Mononuclear cell (primary cell): Measurements from ENCODE around the gene MN1. TPM values are rescaled to one million over a fixed set of nuclear protein-coding genes. Genes with fewer than 3 reads are reported as not detected.

Experiments used
- H3K27me3 ChIP-seq: 2 replicates; pipeline ENCODE4 v1.6.0; 2011; ENCODE audit warnings: low read length, control low read depth; ENCODE audit not compliant: insufficient read depth
- H3K4me1 ChIP-seq: 2 replicates; pipeline ENCODE4 v1.5.1; 2011; ENCODE audit warnings: mild to moderate bottlenecking, low read length, control low read depth; ENCODE audit not compliant: insufficient read depth
- H3K4me3 ChIP-seq: 2 replicates; pipeline ENCODE4 v1.5.1; 2011; ENCODE audit warnings: mild to moderate bottlenecking, low read length, moderate library complexity
- H3K9me3 ChIP-seq: 2 replicates; pipeline ENCODE4 v1.5.1; 2011; ENCODE audit warnings: low read depth, mild to moderate bottlenecking, control low read depth, low read length
- total RNA-seq: library from RNA; depleted of rRNA; stranded (reverse); fragments of >200 nt; gene quantifications from one replicate; pipeline ENCODE4 v1.2.3, GENCODE V29; 2012

Gene MN1
- total RNA-seq, 1 donor = 4.5 TPM

DNA sequence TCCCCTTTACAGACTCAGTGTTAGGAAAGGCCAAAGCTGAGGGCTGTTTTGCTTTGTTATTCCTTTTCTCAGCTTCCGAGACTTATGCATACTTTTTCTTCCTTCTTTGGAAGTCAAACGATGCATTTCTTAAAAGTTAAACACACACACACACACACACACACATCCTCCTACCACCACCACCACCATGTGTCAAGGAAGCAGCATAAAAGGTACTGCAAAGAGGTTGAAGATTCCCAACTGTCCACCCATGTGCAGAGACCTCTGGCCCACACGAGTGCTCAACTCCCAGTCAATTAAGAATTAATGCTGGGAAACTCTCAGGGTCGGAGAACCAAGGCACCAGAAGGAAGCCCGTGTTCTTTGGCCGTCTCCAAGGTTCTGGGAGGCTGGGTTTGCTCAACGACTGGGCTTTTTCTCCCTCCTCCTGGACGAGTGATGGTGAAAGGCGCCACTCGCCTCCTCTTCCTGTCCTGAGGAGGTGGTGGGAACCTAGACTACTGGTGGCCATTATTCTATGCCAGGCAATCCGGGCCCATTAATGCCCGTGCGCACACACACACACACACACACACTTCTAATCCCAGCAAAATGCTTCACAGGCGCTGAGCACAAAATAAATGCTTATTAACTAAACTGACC is 15.1 kb downstream of the MN1 start:
- Histone ChIP-seq H3K4me3 (no peak overlapping the region), H3K4me1 (no peaks in the 10 kb centered on the region), H3K9me3 (no peaks in the 10 kb centered on the region), H3K27me3 (peaks cover 3% of the 10 kb centered on the region)

DNA sequence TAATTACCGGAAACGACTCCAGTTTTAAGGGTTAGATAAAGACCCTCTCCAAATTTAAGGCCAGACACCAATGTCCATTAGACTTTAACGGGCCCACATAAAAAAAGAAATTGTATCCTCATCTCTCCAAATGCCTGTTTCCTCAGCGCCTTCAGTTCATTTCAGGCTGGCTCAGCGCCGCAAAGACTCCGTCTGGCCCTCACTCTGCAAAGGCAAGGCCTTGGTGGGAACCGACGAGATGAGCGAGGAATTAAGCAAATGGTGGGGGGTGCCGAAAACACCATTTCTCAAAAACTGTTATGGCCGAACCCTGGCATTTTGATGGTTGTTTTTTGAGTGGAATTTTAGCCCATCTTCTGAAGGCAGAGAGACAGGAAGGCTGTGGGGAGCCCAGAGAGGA is 15.7 kb downstream of the MN1 start:
- Histone ChIP-seq H3K4me3 (no peak overlapping the region), H3K9me3 (no peaks in the 10 kb centered on the region), H3K27me3 (peaks cover 3% of the 10 kb centered on the region), H3K4me1 (no peaks in the 10 kb centered on the region)

DNA sequence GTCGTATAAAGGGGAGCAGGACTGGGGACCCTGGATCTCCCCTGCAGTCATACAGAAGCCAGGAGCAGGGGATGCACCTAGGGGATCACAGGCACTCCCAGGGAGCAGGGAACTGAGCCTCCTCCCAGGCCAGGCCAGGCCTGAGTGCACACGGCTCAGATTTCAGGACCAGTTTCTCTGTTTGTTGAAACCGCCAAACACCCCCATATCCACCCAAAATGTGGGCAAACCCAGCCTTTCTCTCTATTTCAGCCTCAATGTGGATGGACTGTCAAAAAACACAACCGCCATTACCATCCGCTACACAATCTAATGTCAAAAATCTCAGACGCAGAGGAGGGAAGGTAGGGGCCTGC is 17.5 kb downstream of the MN1 start:
- H3K4me1 ChIP-seq = no peaks in the 10 kb centered on the region
- no peaks in the 10 kb centered on the region for H3K9me3 ChIP-seq
- peaks cover 3% of the 10 kb centered on the region for H3K27me3 ChIP-seq
- no peak overlapping the region for H3K4me3 ChIP-seq

DNA sequence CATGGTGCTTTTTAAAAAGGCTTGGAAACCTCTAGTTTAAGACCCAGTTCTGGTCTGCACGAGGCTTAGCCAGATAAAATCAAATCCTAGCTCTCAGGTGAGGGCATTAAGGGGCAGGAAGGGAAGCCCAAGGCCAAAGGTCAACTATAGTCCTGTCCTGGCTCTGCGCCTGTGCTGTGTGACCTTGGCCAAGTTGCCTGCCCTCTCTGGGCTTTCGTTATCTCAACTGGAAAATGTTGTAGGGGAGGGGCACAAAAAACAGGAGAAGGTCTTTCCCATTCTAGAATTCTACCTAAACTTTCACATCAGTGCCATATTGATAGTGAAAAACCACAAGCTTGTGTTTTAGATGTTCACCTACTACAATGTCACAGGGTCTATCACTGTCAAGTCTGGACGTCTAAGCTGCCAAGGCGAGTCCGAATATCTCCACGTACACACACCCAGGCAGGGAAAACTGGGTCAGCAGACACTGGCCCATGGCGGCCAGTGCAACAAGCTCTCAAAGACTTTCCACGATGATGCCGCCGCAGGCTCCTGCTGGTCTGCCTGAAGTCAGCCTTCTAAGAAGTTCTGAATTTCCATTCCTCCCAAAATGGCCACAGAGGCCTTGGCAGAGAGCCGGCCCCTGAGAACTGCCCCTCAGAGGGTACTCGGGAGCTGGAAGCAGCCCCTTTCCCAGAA is 18.0 kb downstream of the MN1 start:
- Histone ChIP-seq H3K4me1 (no peaks in the 10 kb centered on the region), H3K27me3 (peaks cover 3% of the 10 kb centered on the region), H3K9me3 (no peaks in the 10 kb centered on the region), H3K4me3 (no peak overlapping the region)

DNA sequence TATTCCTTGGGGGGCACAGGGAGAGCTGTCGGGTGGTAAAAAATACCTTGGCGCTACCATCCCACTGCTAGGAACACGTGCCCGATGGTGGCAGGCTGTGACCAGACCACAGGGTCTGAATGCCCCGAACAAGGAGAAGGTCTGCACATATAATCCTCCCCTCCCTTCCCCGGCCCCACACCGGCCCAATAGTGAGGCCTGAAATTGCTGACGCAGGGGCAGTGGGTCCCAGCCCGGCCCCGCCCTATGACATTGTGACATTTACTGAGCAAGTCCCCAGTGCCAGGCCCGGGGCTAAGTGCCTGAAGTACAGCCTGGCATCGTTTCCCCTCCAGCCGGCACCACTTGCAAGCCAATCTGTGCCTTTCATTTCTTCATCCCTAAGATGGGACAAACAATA is 19.5 kb downstream of the MN1 start:
- Histone ChIP-seq H3K4me1 (no peaks in the 10 kb centered on the region), H3K9me3 (no peaks in the 10 kb centered on the region), H3K4me3 (no peak overlapping the region), H3K27me3 (peaks cover 3% of the 10 kb centered on the region)

DNA sequence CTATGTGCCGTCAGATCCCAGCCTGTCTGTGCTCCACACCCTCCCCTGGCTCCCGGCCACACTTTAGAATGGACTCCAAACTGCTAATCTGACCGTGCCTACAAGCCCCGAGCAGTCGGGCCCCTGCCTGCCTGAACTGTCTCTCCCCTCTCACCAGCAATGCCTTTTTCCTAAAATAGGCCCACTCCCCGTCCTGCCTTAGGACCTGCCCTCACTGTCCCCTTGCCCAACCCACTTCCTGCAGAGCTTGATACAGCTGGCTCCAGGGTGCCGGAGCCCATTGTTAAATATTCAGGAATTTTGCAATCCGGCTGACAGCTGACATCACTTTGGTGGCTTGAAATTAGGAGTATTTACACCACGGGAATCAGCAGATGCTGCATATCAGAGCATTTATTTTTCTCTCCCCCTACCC is 21.4 kb downstream of the MN1 start:
- Histone ChIP-seq H3K4me1 (no peaks in the 10 kb centered on the region), H3K9me3 (no peaks in the 10 kb centered on the region), H3K27me3 (no peaks in the 10 kb centered on the region), H3K4me3 (no peak overlapping the region)

DNA sequence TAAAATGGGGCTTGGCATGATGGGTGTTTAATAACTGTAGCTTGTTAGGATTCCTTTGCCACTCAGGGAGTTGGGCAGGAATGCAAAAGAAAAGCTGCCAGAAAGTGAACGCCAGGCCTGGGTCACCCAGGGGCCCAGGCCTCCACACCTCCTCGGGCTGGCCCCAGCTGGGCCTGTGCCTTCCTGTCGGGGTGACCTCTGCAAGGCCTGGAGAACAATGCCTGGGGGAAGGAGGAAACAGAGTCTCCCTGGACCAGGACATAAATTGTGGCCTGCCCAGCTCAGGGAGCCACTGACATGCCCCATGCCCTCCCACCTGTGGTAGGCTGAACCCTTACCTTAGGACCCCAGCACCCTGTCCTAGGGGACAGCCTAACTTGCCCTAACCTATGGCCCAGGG is 21.9 kb downstream of the MN1 start:
- Histone ChIP-seq H3K9me3 (no peaks in the 10 kb centered on the region), H3K27me3 (no peaks in the 10 kb centered on the region), H3K4me3 (no peak overlapping the region), H3K4me1 (no peaks in the 10 kb centered on the region)

DNA sequence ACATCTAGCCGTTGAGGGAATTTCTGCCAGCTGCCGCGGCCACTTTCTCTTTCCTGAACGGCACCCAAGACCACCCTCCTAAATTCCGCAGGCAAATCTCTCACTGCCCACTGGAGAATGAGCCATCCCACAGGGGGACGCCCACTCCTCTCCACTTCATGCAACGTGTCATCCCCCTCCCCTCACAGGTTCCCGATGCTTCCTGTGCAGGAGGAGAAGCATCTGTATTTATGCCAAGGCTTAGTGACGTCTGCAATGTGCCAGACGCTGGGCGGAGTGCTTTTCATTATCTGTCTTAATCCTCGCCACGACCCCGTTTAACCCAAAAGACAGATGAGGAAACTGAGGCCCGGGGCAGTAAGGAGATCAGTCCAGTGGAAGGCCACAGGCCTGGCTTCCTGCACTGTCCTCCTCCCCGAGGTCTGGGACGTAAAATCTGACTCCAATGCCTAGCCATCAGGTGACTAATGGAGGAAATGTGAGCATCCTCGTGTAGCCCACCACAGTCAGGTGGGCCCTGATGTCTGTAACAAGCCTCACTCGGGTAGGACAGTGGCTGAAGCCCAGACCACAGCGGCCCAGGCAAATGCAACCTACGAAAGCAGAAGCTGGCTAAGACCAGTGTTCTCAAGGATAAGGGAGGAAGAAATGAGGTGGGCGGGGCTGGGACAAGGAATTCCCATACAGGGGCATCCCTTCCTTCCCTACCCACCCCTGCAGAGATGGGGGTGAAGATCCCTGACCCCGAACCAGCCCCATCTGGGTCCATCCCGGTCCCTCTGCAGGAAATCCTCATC is 23.1 kb downstream of the MN1 start:
- H3K4me1 ChIP-seq = no peaks in the 10 kb centered on the region
- H3K27me3 ChIP-seq = no peaks in the 10 kb centered on the region
- no peak overlapping the region for H3K4me3 ChIP-seq
- no peaks in the 10 kb centered on the region for H3K9me3 ChIP-seq

DNA sequence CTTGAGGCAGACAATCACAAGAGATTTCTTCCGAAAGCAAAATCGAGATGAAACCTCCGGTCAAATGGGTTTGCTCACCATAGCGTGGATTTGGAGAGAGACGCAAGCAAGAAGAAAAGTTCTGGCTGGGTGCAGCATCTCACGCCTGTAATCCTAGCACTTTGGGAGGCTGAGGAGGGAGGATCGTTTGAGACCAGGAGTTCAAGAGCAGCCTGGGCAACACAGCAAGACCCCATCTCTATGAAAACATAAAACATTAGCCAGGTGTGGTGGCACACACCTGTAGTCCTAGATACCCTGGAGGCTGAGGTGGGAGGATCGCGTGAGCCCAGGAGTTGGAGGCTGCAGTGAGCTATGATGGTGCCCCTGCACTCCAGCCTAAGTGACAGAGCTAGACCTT is 24.4 kb downstream of the MN1 start:
- Histone ChIP-seq H3K27me3 (no peaks in the 10 kb centered on the region), H3K9me3 (no peaks in the 10 kb centered on the region), H3K4me1 (no peaks in the 10 kb centered on the region), H3K4me3 (no peak overlapping the region)

DNA sequence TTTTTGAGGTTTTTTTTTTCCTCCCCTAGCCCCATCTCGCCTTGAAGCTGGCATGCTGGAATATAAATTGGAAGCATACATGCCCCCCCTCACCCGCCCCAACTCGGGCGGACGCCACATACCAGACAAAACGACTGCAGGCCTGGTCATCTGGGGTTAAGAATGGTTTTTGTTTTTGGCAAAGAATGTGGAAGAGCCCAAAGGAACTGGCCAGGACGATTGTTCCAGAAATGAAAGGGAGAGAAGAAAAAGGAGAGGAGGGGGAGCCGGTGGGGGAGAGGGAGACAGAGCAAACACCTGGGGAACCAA is 25.0 kb downstream of the MN1 start:
- H3K4me1 ChIP-seq = no peaks in the 10 kb centered on the region
- no peak overlapping the region for H3K4me3 ChIP-seq
- H3K9me3 ChIP-seq = no peaks in the 10 kb centered on the region
- H3K27me3 ChIP-seq = no peaks in the 10 kb centered on the region

DNA sequence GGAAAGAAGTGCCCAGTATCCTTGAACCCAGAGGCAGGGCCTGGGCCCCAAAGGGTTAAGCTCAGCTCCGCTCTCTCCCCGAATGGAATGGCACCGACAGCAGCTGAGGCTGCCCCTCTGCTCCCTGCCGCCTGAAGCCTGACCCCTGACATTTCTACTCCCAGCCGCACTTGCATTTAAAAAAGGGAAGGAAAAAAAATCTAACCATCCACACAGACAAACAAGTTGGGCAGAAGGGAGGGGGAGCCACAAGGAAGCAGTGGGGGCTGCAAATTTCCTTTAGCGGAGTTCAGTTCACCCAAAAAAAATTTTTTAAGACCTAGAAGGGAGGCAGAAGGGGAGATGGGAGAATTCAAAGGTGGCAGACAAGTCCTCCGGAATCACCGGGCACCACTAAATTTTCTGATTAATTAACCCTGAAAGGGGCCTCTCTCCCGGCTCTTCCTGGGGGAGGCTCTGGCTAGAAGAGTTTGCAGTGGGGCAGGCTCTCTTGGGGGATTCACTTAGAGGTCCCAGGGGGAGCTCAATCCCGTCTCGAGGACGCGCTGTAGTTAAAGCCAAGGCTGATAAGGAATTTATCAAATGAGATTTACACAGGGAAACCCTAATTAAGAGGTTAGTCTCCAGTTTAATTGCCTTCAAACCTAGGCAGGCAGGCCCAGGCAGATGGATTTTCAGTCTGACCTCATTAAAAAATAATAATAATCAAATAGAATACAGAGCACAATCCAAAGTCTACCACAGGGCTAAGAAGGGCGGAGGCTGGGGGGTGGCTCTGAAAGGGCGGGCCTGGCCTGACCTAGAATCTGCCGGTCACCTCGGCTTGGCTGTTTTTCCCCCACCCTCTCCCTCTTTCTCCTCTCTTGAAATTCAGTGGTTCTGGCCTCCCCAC is 25.6 kb downstream of the MN1 start:
- Histone ChIP-seq H3K9me3 (no peaks in the 10 kb centered on the region), H3K4me1 (no peaks in the 10 kb centered on the region), H3K27me3 (no peaks in the 10 kb centered on the region), H3K4me3 (no peak overlapping the region)

DNA sequence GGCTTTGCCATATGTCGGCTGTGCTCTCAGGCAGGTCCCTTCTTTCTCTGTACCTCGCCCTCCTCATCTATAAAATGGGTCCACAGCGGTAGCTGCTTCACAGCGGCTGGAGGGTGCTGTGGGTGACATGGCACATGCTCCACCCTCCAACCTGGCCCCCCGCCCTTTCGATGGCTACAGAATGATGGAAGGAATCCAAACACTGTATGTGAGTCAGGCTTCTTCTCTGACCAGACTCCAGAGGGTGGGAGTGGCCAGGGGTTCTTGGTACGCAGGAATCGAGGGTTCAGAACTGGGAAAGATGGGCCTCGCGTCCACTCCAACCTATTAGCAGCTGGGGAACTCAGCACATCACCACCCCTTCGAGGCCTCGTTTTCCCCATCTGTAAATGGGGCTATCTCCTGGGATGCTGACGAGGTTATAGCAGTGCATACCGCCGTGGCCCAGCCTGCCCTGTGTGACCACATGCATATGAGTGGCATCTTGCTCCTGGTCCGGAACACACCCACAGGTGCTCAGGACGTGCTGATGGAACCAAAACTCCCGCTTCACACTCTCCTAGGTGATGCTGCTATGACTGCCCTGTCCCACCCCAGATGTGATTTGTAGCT is 26.4 kb downstream of the MN1 start:
- no peaks in the 10 kb centered on the region for H3K27me3 ChIP-seq
- H3K4me3 ChIP-seq = no peak overlapping the region
- no peaks in the 10 kb centered on the region for H3K4me1 ChIP-seq
- no peaks in the 10 kb centered on the region for H3K9me3 ChIP-seq

DNA sequence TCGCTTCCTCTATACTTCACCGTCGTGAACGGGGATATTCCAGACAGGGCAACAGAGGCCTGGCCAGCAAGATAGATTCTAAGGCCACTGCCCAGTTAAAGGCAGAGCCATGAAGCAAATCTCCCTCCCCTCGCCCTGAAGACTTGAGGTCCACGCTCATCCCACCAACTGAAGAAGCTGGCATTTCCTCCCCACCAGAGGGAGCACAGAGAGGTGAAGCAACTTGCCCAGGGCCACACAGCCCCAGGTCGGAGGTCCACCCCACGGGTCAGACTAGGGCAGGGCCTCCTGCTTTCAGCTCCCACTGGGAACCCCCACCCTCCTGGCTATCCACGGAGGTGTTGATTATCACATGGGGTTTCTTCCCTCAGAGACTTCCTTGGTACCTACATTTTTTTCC is 27.4 kb downstream of the MN1 start:
- Histone ChIP-seq H3K4me3 (no peak overlapping the region), H3K9me3 (no peaks in the 10 kb centered on the region), H3K4me1 (no peaks in the 10 kb centered on the region), H3K27me3 (no peaks in the 10 kb centered on the region)

DNA sequence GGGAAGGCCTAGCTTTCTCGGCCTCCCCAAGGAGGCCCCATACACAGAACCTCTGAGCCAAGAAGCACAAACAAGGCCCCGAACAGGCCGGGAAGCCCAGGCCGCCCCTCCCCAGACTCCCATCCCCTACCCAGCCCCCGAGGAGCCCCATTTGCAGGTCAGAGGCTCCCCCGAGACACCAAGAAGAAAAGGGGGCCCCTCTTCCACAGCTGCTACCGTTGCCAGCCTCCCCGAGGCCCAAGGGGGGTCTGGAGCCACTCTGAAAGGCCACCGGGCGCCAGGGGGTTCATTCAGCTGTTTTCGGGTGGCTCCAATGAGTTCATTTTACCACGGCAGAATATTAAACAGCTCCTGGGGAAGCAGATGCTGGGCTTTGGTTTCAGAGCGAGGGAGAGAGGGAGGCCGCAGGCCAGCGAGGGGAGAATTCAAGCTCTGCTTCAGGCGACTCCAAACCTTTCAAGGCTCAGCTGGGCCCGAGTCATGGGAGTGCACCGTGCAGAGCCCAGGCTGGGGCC is 28.5 kb downstream of the MN1 start:
- Histone ChIP-seq H3K4me1 (no peaks in the 10 kb centered on the region), H3K9me3 (no peaks in the 10 kb centered on the region), H3K27me3 (no peaks in the 10 kb centered on the region), H3K4me3 (no peak overlapping the region)
